Measurements from ENCODE around the gene TRA2A.
"Not testable (repeated sequence)": the region's sequence is repeated elsewhere in the genome, so short reads cannot be mapped to it uniquely, and the experiment has no call there.

Gene TRA2A

GRCh38 chr7:23494009-23494408, 37.8 kb downstream of the TRA2A start:
- no peak for DNase-seq (ENCODE audit: low read depth in 2 of 2)

GRCh38 chr7:23491502-23491901, 40.3 kb downstream of the TRA2A start:
- DNase-seq (ENCODE audit: low read depth in 2 of 2): no peak

GRCh38 chr7:23490357-23491135, 41.2 kb downstream of the TRA2A start:
- DNase-seq (ENCODE audit: low read depth in 2 of 2): no peak

- DNase-seq (ENCODE audit: low read depth in 2 of 2): not testable (repeated sequence)
Measured at GRCh38 chr7:23488714-23489113, 43.1 kb downstream of the TRA2A start.

GRCh38 chr7:23487670-23488069, 44.1 kb downstream of the TRA2A start:
- DNase-seq (ENCODE audit: low read depth in 2 of 2): no peak

- DNase-seq (ENCODE audit: low read depth in 2 of 2): no peak
Measured at GRCh38 chr7:23486002-23486773, 45.6 kb downstream of the TRA2A start.

- DNase-seq (ENCODE audit: low read depth in 2 of 2): no peak
Measured at GRCh38 chr7:23482686-23483085, 49.1 kb downstream of the TRA2A start.

GRCh38 chr7:23477962-23478866, 53.6 kb downstream of the TRA2A start:
- DNase-seq (ENCODE audit: low read depth in 2 of 2): no peak

GRCh38 chr7:23477157-23477499, 54.7 kb downstream of the TRA2A start:
- DNase-seq (ENCODE audit: low read depth in 2 of 2): no peak

GRCh38 chr7:23476286-23477156, 55.3 kb downstream of the TRA2A start:
- DNase-seq (ENCODE audit: low read depth in 2 of 2): no peak

- no peak for DNase-seq (ENCODE audit: low read depth in 2 of 2)
Measured at GRCh38 chr7:23475576-23475839, 56.3 kb downstream of the TRA2A start.

- no peak for DNase-seq (ENCODE audit: low read depth in 2 of 2)
Measured at GRCh38 chr7:23474829-23475575, 56.8 kb downstream of the TRA2A start.

- DNase-seq (ENCODE audit: low read depth in 2 of 2): no peak
Measured at GRCh38 chr7:23474094-23474828, 57.5 kb downstream of the TRA2A start.

- DNase-seq (ENCODE audit: low read depth in 2 of 2): no peak
Measured at GRCh38 chr7:23473844-23474093, 58.0 kb downstream of the TRA2A start.

- DNase-seq (ENCODE audit: low read depth in 2 of 2): no peak
Measured at GRCh38 chr7:23472956-23473843, 58.6 kb downstream of the TRA2A start.

- no peak for DNase-seq (ENCODE audit: low read depth in 2 of 2)
Measured at GRCh38 chr7:23472556-23472955, 59.2 kb downstream of the TRA2A start.

- no peak for DNase-seq (ENCODE audit: low read depth in 2 of 2)
Measured at GRCh38 chr7:23472046-23472445, 59.7 kb downstream of the TRA2A start.

- no peak for DNase-seq (ENCODE audit: low read depth in 2 of 2)
Measured at GRCh38 chr7:23471106-23471859, 60.5 kb downstream of the TRA2A start.

Measured in stimulated activated CD8-positive, alpha-beta memory T cell treated with anti-CD3 and anti-CD28 coated beads, Interleukin-7, amount 100 ng/mL, for 1 hour (primary cell).